Occipital lobe (tissue), 2 donors: ENCODE data around the gene LMAN1L. TPM values are rescaled to one million over a fixed set of nuclear protein-coding genes. Genes with fewer than 3 reads are reported as not detected.

Experiments used
- small RNA-seq: library from RNA; depleted of rRNA; stranded (forward); fragments of <200 nt; gene quantifications from one replicate; pipeline ENCODE3, GENCODE V24; 2014
- total RNA-seq: library from RNA; depleted of rRNA; stranded (reverse); fragments of >200 nt; gene quantifications from one replicate; pipeline ENCODE4 v1.2.3, GENCODE V29; 2014

Gene LMAN1L
- total RNA-seq, 1 donor from 2014 or later: not detected

Small RNAs within 50 kb of the gene (small RNA-seq; reads per million reads assigned to genes)
- gene CPLX3: not detected
- gene MIR4513: not detected
- 0.38 reads per million, percentile 32 among the genes with 10 or more reads in this experiment for gene MIR6882

Other genes with a start within 250 kb of the LMAN1L start
- 27.0 TPM for gene CLK3, start 197.0 kb upstream of the LMAN1L start, total RNA-seq
- 12.9 TPM for gene EDC3, start 116.8 kb upstream of the LMAN1L start, total RNA-seq
- 0.47 TPM for gene CYP1A1, start 87.3 kb upstream of the LMAN1L start, total RNA-seq
- gene CYP1A2, start 64.0 kb upstream of the LMAN1L start, total RNA-seq: not detected
- 24.0 TPM for gene CSK, start 30.8 kb upstream of the LMAN1L start, total RNA-seq
- gene CPLX3, start 13.8 kb downstream of the LMAN1L start, total RNA-seq: 1.6 TPM
- 32.4 TPM for gene ULK3, start 30.3 kb downstream of the LMAN1L start, total RNA-seq
- 8.0 TPM for gene SCAMP2, start 60.5 kb downstream of the LMAN1L start, total RNA-seq
- gene MPI, start 77.2 kb downstream of the LMAN1L start, total RNA-seq: 37.9 TPM
- 64.6 TPM for gene FAM219B, start 94.0 kb downstream of the LMAN1L start, total RNA-seq
- gene COX5A, start 125.2 kb downstream of the LMAN1L start, total RNA-seq: 43.8 TPM
- 6.4 TPM for gene RPP25, start 143.9 kb downstream of the LMAN1L start, total RNA-seq
- 51.3 TPM for gene SCAMP5, start 182.7 kb downstream of the LMAN1L start, total RNA-seq
- 7.2 TPM for gene PPCDC, start 210.8 kb downstream of the LMAN1L start, total RNA-seq